GM21390 (cell line): ENCODE measurements around the gene ACSM2A.
"Not testable (repeated sequence)": the region's sequence is repeated elsewhere in the genome, so short reads cannot be mapped to it uniquely, and the experiment has no call there.

Experiments used
- ATAC-seq: cut with Tn5 transposase; IDR thresholded peaks from one replicate; pipeline ENCODE4 v1.9.1; 2021; ENCODE audit not compliant: unreplicated experiment

ACSM2A gene

GRCh38 chr16:20451364-20451763, at the start of gene ACSM2A:
Gene ACSM2A, plus strand, starts transcription at chr16:20451521. Its CDS starts 8,594 bp downstream, at chr16:20460115.
- ATAC-seq, result not testable (repeated sequence)

- ATAC-seq, result no peak
Measured at GRCh38 chr16:20402651-20403050, 48.7 kb upstream of the ACSM2A start.

- no peak for ATAC-seq
Measured at GRCh38 chr16:20404637-20405036, 46.7 kb upstream of the ACSM2A start, which contains the start of gene PDILT. Gene PDILT, minus strand, starts transcription at chr16:20404737. Its CDS starts 5,437 bp downstream, at chr16:20399300.

- ATAC-seq, result peak; percentile 44
Measured at GRCh38 chr16:20409398-20410120, 41.8 kb upstream of the ACSM2A start, which contains the start of gene ACSM5. Gene ACSM5, plus strand, starts transcription at chr16:20409534. Its CDS starts 1,951 bp downstream, at chr16:20411485.

- ATAC-seq, result peak; percentile 83
Measured at GRCh38 chr16:20410121-20410723, 41.1 kb upstream of the ACSM2A start.

GRCh38 chr16:20411055-20411454, 40.3 kb upstream of the ACSM2A start:
- ATAC-seq, result no peak

- ATAC-seq, result no peak
Measured at GRCh38 chr16:20415541-20415940, 35.8 kb upstream of the ACSM2A start.

GRCh38 chr16:20419093-20419492, 32.2 kb upstream of the ACSM2A start:
- ATAC-seq, result not testable (repeated sequence)

GRCh38 chr16:20421748-20422147, 29.6 kb upstream of the ACSM2A start:
- not testable (repeated sequence) for ATAC-seq

GRCh38 chr16:20423772-20424128, 27.6 kb upstream of the ACSM2A start:
- not testable (repeated sequence) for ATAC-seq

- ATAC-seq, result no peak
Measured at GRCh38 chr16:20424129-20424866, 27.0 kb upstream of the ACSM2A start.

- ATAC-seq, result not testable (repeated sequence)
Measured at GRCh38 chr16:20427401-20427797, 23.9 kb upstream of the ACSM2A start.

GRCh38 chr16:20429499-20429898, 21.8 kb upstream of the ACSM2A start:
- ATAC-seq, result not testable (repeated sequence)

GRCh38 chr16:20430480-20430879, 20.8 kb upstream of the ACSM2A start:
- not testable (repeated sequence) for ATAC-seq

- no peak for ATAC-seq
Measured at GRCh38 chr16:20430948-20431347, 20.4 kb upstream of the ACSM2A start.

- not testable (repeated sequence) for ATAC-seq
Measured at GRCh38 chr16:20438950-20439349, 12.4 kb upstream of the ACSM2A start.

GRCh38 chr16:20439820-20440231, 11.5 kb upstream of the ACSM2A start:
- ATAC-seq, result not testable (repeated sequence)

GRCh38 chr16:20440731-20441130, 10.6 kb upstream of the ACSM2A start:
- not testable (repeated sequence) for ATAC-seq

- ATAC-seq, result no peak
Measured at GRCh38 chr16:20441191-20441590, 10.1 kb upstream of the ACSM2A start.

GRCh38 chr16:20441859-20442258, 9.5 kb upstream of the ACSM2A start:
- ATAC-seq, result not testable (repeated sequence)

- not testable (repeated sequence) for ATAC-seq
Measured at GRCh38 chr16:20446652-20447393, 4.5 kb upstream of the ACSM2A start.
